Keratinocyte (primary cell): ENCODE data around the gene DPYD. TPM values are rescaled to one million over a fixed set of nuclear protein-coding genes. Genes with fewer than 3 reads are reported as not detected.

ENCODE experiments used
- DNase-seq: peaks from one replicate; pipeline ENCODE4 v3.0.0-alpha.2; 2011; ENCODE audit warnings: low read depth, missing footprints, low spot score
- FAIRE-seq: peaks from 2 replicates; lab custom pipeline; 2011; peaks lifted over from hg19 to GRCh38; lab: Jason Lieb, UNC
- H2AFZ ChIP-seq: 2 replicates; pipeline ENCODE4 v1.6.0; 2012; ENCODE audit warnings: low read length, control low read depth, inconsistent platforms; ENCODE audit not compliant: control insufficient read depth
- H3K27ac ChIP-seq: 2 replicates; pipeline ENCODE4 v1.5.1; 2011; ENCODE audit warnings: low read length; ENCODE audit not compliant: control insufficient read depth, insufficient read depth
- H3K27me3 ChIP-seq: 3 replicates; pipeline ENCODE4 v1.6.0; 2011; ENCODE audit warnings: low read length; ENCODE audit not compliant: control insufficient read depth, insufficient read depth; ENCODE audit errors: extremely low read depth
- H3K36me3 ChIP-seq, 2 experiments: 2 replicates in 1 of 2; 3 replicates in 1 of 2; pipeline ENCODE4 v1.5.1; 2011; ENCODE audit warnings: low read length in 2 of 2, mild to moderate bottlenecking in 1 of 2; ENCODE audit not compliant: control insufficient read depth in 2 of 2, insufficient read depth in 2 of 2; ENCODE audit errors: extremely low read depth in 1 of 2
- H3K4me1 ChIP-seq: 3 replicates; pipeline ENCODE4 v1.5.1; 2011; ENCODE audit warnings: low read length; ENCODE audit not compliant: control insufficient read depth, insufficient read depth; ENCODE audit errors: extremely low read depth
- H3K4me2 ChIP-seq: 3 replicates; pipeline ENCODE4 v1.6.0; 2011; ENCODE audit warnings: low read depth, low read length; ENCODE audit not compliant: control insufficient read depth, insufficient read depth; ENCODE audit errors: extremely low read depth
- H3K4me3 ChIP-seq, 3 experiments: fragments of 200-600 bp in 1 of 3; sonication (generic) in 1 of 3; 2 replicates in 2 of 3; 3 replicates in 1 of 3; pipeline ENCODE4 v1.5.1; 2011 to 2016; ENCODE audit warnings: low read length in 3 of 3, mild to moderate bottlenecking in 3 of 3, control low read depth in 2 of 3, inconsistent platforms in 1 of 3, low read depth in 1 of 3, mixed read lengths in 1 of 3, mixed run types in 1 of 3, moderate library complexity in 1 of 3; ENCODE audit not compliant: control insufficient read depth in 2 of 3, insufficient read depth in 2 of 3; ENCODE audit errors: extremely low read depth in 1 of 3
- H3K79me2 ChIP-seq: 2 replicates; pipeline ENCODE4 v1.6.0; 2012; ENCODE audit warnings: low read length; ENCODE audit not compliant: control insufficient read depth, insufficient read depth
- H3K9ac ChIP-seq: 3 replicates; pipeline ENCODE4 v1.6.0; 2011; ENCODE audit warnings: low read length; ENCODE audit not compliant: control insufficient read depth, insufficient read depth; ENCODE audit errors: extremely low read depth
- H3K9me1 ChIP-seq: 3 replicates; pipeline ENCODE4 v1.6.0; 2011; ENCODE audit warnings: low read length; ENCODE audit not compliant: control insufficient read depth, insufficient read depth; ENCODE audit errors: extremely low read depth
- H3K9me3 ChIP-seq: 2 replicates; pipeline ENCODE4 v1.5.1; 2012; ENCODE audit warnings: low read depth, low read length; ENCODE audit not compliant: control insufficient read depth
- H4K20me1 ChIP-seq: 3 replicates; pipeline ENCODE4 v1.6.0; 2011; ENCODE audit warnings: low read length; ENCODE audit not compliant: control insufficient read depth, insufficient read depth; ENCODE audit errors: extremely low read depth
- CTCF ChIP-seq, 3 experiments: IDR thresholded peaks in 1 of 3; conservative IDR thresholded peaks in 1 of 3; optimal IDR thresholded peaks in 1 of 3; 2 replicates in 2 of 3; 3 replicates in 1 of 3; pipeline versions ENCODE3 to v1.5.1; 2011; ENCODE audit warnings: low read length in 3 of 3, mild to moderate bottlenecking in 3 of 3, moderate library complexity in 2 of 3, control low read depth in 1 of 3, inconsistent platforms in 1 of 3; ENCODE audit not compliant: insufficient read depth in 2 of 3; ENCODE audit errors: extremely low read depth in 1 of 3
- EZH2 ChIP-seq: IDR thresholded peaks from one replicate; pipeline ENCODE4 v1.6.1; 2012; ENCODE audit warnings: inconsistent platforms, mild to moderate bottlenecking, low read length, moderate library complexity
- dilution Hi-C: fragments of 300-500 bp; cut with MboI; formaldehyde crosslinking; loops from one replicate; pipeline ENCODE4 v1.7.0; 2020; ENCODE audit warnings: low sequenced_read_pairs; ENCODE audit not compliant: extremely low pct_ligation_motif_present
- polyA plus RNA-seq, 5 experiments: library from polyadenylated mRNA; depleted of rRNA in 3 of 5; stranded (reverse) in 3 of 5; stranded (forward) in 1 of 5; unstranded in 1 of 5; fragments of >200 nt; gene quantifications; 1 replicate in 1 of 5; 2 replicates in 3 of 5; 3 replicates in 1 of 5; pipeline versions ENCODE4 v1.2.1 to v1.2.3, GENCODE V29; 2011 to 2012; ENCODE audit warnings: missing spikeins in 2 of 5, low read depth in 1 of 5, low replicate concordance in 1 of 5

Gene DPYD
- polyA plus RNA-seq, 1 donor (not counting 4 experiments of a cell fraction or from before 2014, with no cell fraction given) = 1.9 TPM

GRCh38 chr1:97905141-97905940 is 15.5 kb downstream of the DPYD start:
- Histone ChIP-seq H3K4me2 (no peak overlapping the region), H3K9me3 (no peaks in the 10 kb centered on the region), H3K9me1 (no peaks in the 10 kb centered on the region), H3K4me1 (no peaks in the 10 kb centered on the region), H4K20me1 (no peaks in the 10 kb centered on the region), H3K9ac (no peak overlapping the region), H3K27me3 (no peaks in the 10 kb centered on the region), H2AFZ (no peak overlapping the region), H3K79me2 (no peaks in the 10 kb centered on the region), H3K27ac (no peak overlapping the region), H3K36me3 (no peaks in the 10 kb centered on the region), H3K4me3 (no peak overlapping the region)
- TF ChIP-seq CTCF (optimal IDR thresholded peaks at IDR 0.05 in 1 of 3, IDR thresholded peaks at IDR 0.05 in 1 of 3, conservative IDR thresholded peaks at IDR 0.05 in 1 of 3; ENCODE audit: extremely low read depth in 1 of 3, insufficient read depth in 2 of 3, low read length in 3 of 3) = no peak
- TF ChIP-seq EZH2 = no peak
- no peak for DNase-seq
- dilution Hi-C loops = no loop called here
- no peak for FAIRE-seq

GRCh38 chr1:97904534-97904933 is 16.3 kb downstream of the DPYD start:
- Histone ChIP-seq H3K4me3 (no peak overlapping the region), H4K20me1 (no peaks in the 10 kb centered on the region), H3K4me2 (no peak overlapping the region), H2AFZ (no peak overlapping the region), H3K9ac (no peak overlapping the region), H3K36me3 (no peaks in the 10 kb centered on the region), H3K27me3 (no peaks in the 10 kb centered on the region), H3K79me2 (no peaks in the 10 kb centered on the region), H3K27ac (no peak overlapping the region), H3K9me3 (no peaks in the 10 kb centered on the region), H3K9me1 (no peaks in the 10 kb centered on the region), H3K4me1 (no peaks in the 10 kb centered on the region)
- FAIRE-seq = no peak
- dilution Hi-C loops = no loop called here
- TF ChIP-seq CTCF (optimal IDR thresholded peaks at IDR 0.05 in 1 of 3, IDR thresholded peaks at IDR 0.05 in 1 of 3, conservative IDR thresholded peaks at IDR 0.05 in 1 of 3; ENCODE audit: extremely low read depth in 1 of 3, insufficient read depth in 2 of 3, low read length in 3 of 3) (no peak), EZH2 (no peak)
- no peak for DNase-seq
